Mesenteric fat pad (tissue), 1 donor: Measurements from ENCODE around the gene NOC2L. TPM values are rescaled to one million over a fixed set of nuclear protein-coding genes. Genes with fewer than 3 reads are reported as not detected.

ENCODE experiments used
- DNase-seq: peaks from one replicate; pipeline ENCODE4 v3.0.0-alpha.2; 2020; ENCODE audit warnings: low spot score
- total RNA-seq: library from RNA; stranded (reverse); fragmentation: NEBNext Ultra II Directional; extraction: Animal tissue kit (Norgen Biotek cat#: 25700); gene quantifications from one replicate; pipeline ENCODE4 v1.2.1, GENCODE V29; 2021
- donor health status: DM: yes; HTN: yes; CAD: no.

Gene NOC2L
- total RNA-seq, 1 donor from 2014 or later, result 49.8 TPM

DNA sequence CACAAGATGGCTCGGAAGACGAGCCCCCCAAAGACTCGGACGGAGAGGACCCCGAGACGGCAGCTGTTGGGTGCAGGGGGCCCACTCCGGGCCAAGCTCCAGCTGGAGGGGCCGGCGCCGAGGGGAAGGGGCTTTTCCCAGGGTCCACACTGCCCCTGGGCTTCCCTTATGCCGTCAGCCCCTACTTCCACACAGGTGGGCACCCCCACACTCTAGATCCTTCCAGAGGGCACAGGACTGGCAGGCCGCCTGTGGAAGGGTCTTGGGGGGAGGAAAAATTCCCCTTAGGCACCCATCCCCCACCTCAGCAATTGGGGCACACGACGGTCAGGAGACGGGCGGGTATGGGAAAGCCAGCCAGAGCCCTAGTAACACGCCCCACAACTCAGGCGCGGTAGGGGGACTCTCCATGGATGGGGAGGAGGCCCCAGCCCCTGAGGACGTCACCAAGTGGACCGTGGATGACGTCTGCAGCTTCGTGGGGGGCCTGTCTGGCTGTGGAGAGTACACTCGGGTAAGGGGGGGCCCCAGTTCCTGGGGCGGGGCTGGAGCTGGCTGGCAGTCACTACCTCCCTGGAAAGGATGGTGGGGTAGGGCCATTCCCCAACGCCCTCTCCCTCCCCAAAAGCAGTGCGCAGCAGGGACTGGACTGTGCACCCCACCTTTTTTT is 16.1 kb downstream of the NOC2L start:
- no peak for DNase-seq

DNA sequence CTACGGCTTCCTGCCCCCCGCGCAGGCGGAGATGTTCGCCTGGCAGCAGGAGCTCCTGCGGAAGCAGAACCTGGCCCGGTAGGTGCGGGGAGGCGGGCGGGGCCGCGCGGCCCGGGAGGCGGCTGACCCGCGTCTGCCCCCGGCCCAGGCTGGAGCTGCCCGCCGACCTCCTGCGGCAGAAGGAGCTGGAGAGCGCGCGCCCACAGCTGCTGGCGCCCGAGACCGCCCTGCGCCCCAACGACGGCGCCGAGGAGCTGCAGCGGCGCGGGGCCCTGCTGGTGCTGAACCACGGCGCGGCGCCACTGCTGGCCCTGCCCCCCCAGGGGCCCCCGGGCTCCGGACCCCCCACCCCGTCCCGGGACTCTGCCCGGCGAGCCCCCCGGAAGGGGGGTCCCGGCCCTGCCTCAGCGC is 16.6 kb downstream of the NOC2L start:
- DNase-seq, result no peak

DNA sequence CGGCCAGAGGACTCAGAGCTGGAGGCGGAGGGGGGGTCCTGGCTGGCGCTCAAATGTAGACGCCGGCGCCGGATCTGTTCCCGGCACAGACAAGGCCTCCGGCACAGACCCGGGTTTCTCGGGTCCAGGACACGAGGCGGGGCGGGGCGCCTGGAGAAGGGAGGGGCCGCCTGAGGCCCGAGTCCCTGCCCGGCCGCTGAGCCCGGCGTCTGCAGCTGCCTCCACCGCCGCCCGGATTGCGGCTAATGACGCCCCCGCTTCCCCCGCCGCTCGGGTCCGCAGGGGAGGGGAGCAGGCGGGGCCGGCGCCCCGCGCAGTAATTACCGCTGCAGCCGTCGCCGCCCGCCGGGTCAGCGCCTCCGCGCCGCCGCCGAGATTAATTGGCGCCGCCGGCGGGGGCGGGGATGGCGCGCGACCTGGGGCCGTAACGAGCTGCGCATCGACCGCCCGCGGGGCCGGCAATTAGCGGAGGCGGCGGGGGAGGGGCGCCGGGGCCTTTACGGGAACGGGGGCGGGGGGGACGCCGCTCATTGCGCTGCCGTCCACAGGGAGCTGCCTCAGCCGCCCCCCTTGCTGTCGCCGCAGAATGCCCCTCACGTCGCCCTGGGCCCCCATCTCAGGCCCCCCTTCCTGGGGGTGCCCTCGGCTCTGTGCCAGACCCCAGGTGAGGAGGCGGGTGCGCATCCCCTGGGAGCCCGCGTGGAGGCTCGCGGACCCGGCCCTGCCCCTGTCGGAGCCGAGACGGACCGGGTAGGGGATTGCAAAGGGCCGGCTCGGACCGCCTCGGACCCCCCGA is 17.3 kb downstream of the NOC2L start:
- DNase-seq, result no peak

DNA sequence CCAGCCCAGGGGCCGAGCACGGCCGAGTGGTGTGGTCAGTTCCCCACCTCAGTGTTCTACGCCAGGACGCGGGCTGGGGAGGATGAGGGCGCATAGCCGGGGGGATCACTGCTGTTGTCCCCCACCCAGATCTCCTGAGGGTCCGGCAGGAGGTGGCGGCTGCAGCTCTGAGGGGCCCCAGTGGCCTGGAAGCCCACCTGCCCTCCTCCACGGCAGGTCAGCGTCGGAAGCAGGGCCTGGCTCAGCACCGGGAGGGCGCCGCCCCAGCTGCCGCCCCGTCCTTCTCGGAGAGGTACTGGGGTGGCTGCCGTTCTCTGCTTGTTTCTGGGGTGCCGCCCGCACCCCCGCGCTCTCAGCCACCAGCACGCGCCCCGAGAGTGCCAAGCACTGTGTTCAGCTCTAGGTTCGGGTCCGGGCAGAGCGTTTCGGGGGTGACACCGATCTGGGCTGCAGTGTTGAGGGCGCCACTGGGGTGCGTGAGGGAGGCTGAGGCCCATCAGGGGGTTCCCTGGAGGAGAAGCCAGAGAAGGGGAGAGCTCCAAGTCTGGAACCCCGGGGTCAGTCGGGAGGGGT is 18.0 kb downstream of the NOC2L start:
- no peak for DNase-seq

DNA sequence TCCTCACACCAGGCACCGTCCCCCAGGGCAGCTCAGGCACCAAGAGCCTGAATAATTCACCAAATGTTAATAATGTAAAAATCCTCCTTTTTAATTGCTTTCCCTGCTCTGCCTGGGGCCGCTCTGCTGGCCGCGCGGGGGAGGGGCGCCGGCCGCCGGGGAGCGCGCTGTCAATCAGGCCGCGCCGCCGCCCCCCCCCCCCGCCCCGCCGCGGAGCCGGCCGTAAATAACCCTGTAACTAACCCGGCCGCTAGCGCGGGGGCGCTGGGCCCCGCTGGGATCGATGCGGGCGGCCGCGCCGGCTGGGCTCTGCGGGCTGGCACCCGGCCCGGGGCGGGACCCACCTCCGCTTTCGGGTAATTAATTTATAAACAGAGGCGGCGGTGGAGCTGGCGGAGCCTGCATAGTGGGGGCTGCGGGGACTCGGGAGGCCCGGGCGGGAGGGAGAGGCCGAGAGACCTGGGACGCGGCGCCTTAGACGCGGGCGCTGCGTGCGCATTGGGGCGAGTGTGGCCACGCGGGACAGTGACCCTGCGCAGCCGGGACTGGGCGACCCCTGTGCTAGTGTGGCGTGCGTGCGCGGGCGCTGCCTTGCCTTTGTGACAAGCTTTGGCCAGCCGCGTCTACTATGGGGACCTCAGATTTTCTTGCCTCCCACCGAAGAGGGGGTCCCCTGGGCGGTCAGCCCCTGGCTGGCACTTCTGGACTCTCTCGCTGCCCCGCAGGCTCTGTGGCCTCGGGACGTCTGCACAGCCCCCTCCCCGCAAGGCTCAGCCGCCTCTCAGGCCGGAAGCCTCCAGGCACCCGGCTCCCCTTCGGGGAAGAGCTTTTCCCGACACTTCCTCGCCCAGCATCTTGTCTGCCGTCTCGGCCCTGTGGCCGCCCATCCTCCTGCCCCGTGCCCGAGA is 18.7 kb downstream of the NOC2L start:
- no peak for DNase-seq

- no peak for DNase-seq
Observed at GRCh38 chr1:939511-940106, 19.4 kb downstream of the NOC2L start.

GRCh38 chr1:938711-939489 is 20.2 kb downstream of the NOC2L start:
- DNase-seq, result no peak

DNA sequence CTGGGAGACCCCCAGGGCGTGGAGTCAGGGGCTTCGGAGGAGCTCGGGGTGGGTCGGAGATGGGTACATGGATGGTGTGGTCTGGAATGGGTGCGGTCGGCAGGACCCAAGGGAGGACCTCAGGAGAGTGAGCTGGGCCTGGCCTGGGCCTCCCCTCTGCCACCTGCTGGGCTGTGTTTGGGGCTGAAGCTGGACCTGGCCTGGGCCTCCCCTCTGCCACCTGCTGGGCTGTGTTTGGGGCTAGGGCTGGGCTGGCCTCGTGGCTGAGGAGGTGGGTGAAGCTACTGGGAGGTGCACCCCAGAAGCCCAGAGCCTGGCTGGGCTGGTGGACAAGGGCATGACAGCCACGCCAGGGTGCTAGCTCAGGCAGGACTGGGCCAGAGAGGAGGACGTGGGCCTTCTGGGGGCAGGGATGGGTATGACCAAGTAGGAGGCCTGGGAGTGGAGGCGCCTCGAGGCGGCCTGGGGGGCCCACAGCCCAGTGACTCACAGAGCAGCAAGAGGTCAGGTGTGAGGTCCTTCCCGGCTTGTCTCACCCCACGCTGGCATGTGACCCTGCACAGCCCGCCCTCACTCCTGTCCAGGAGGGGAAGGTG is 20.9 kb downstream of the NOC2L start:
- no peak for DNase-seq

GRCh38 chr1:937521-937920 is 21.5 kb downstream of the NOC2L start:
- DNase-seq, result no peak

DNA sequence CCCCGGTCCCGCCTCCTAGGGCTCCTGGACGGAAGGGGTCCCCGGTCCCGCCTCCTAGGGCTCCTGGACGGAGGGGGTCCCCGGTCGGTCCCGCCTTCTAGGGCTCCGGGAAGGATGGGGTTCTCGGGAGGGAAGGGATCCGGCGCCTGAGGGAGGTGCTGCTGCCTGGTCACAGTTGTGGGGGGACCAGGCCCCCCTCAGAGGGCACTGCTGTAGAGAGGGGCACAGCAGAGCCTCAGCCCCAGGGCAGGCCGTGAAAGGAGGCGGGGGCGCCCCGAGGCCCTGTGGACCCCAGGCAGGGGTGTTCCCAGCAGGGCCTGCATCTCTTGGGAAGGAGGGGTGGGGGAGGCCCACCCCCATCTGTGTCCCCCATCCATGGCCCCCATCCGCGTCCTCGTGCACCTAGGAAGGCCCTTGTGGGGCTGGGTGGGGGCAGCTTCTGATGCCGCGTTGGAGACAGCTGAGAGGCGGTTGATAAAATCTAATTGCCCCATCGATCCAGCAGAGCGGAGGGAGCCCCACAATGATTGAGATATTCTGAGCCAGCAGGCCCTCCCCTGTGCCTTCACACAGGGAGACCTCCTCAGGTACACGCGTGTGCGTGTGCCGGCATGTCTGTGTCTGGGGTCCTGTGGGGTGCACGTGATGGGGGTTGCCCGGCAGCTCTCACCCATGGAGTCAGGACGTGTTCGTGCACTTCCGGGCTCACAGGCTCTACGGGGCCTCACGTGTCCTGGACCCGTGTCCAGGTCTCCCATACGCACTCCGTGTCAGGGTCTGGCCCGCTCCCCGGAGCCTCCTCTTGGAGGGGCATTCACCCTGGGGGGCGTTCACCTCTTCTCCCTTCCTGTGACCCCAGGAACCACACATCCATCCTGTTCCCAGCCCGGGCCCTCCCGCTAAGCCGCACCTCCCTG is 22.4 kb downstream of the NOC2L start:
- no peak for DNase-seq

- DNase-seq, result no peak
Observed at GRCh38 chr1:935751-936231, 23.3 kb downstream of the NOC2L start.

- no peak for DNase-seq
Observed at GRCh38 chr1:934991-935750, 23.9 kb downstream of the NOC2L start.

GRCh38 chr1:933603-933940 is 25.5 kb downstream of the NOC2L start:
- DNase-seq, result no peak

GRCh38 chr1:932776-933602 is 26.1 kb downstream of the NOC2L start:
- DNase-seq, result no peak

DNA sequence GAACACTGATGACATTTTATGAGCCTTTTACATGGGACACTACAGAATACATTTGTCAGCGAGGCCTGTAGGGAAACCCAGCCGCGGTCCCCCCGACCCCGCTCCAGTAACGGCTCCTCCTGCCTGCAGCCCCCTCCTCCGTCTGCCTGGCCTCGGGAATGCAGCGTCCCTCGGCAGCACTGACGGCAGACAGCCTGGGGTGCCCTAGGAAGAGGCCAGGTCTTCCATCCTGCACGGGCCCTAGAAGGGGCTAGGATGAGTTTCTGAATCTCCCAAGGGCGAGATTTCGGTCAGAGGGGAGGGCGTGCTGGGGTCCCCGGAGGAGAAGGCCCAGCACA is 26.9 kb downstream of the NOC2L start:
- DNase-seq, result no peak

- no peak for DNase-seq
Observed at GRCh38 chr1:931380-932172, 27.5 kb downstream of the NOC2L start.
